ENCODE measurements around the gene PLCB1.

Gene PLCB1

DNA sequence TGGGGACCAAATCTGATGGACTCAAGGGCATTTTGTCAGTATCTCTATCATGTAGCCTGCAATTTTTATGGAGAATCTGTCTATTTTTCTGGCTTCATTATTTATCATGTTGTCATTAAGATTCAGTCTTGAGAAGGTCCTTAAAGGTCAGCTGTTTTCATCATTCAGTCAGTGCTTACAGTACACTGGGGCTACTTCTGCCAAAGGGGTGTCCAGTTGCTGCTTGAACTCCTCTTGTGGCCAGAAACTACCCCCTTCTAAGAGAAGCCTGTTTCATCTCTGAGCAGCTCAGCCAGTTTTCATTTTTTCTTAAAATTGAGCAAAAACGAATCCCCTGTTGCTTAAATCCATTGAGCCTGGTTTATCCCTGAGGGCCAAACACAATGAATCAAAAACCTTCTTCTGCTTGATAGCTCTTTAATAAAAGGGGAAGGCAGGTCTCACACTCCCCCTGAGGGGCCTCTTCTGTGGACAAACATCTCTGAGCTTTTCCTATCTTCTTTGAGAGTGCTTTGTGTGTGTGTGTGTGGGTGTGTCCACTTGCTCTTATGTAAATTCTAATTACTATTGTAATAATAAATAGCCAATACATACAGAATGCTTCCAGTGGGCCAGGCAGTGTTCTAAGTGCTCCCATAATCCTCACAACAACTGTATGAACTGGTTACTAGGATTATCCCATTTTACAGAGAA, 172.2 kb downstream of the PLCB1 start:
- no peak for FAIRE-seq

- no peak for FAIRE-seq
These were observed 173.4 kb downstream of the PLCB1 start for GRCh38 chr20:8305449-8305978.

DNA sequence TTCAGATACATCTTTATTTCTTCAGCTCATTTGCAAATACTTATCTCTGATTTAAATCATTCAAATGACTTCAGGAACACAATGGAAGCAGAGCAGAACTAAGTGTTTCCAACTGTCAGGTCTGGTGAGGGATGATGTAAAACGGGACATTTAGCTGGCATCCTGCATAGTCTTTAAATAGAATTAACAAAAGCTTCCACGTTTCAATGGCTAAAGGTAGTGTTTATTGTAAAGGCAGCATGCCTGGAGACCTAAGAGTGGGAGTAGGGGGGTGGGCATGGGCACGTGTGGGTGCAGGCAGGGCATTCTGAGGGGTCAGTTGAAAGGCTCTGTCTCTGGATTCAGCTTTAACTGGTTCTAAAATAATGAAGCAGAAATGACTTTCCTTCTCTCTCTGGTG, 174.9 kb downstream of the PLCB1 start:
- no peak for FAIRE-seq

- no peak for FAIRE-seq
These were observed 177.6 kb downstream of the PLCB1 start for GRCh38 chr20:8309634-8310033.

- FAIRE-seq = no peak
These were observed 178.6 kb downstream of the PLCB1 start for GRCh38 chr20:8310618-8311017.

- no peak for FAIRE-seq
These were observed 181.0 kb downstream of the PLCB1 start for GRCh38 chr20:8313073-8313472.

DNA sequence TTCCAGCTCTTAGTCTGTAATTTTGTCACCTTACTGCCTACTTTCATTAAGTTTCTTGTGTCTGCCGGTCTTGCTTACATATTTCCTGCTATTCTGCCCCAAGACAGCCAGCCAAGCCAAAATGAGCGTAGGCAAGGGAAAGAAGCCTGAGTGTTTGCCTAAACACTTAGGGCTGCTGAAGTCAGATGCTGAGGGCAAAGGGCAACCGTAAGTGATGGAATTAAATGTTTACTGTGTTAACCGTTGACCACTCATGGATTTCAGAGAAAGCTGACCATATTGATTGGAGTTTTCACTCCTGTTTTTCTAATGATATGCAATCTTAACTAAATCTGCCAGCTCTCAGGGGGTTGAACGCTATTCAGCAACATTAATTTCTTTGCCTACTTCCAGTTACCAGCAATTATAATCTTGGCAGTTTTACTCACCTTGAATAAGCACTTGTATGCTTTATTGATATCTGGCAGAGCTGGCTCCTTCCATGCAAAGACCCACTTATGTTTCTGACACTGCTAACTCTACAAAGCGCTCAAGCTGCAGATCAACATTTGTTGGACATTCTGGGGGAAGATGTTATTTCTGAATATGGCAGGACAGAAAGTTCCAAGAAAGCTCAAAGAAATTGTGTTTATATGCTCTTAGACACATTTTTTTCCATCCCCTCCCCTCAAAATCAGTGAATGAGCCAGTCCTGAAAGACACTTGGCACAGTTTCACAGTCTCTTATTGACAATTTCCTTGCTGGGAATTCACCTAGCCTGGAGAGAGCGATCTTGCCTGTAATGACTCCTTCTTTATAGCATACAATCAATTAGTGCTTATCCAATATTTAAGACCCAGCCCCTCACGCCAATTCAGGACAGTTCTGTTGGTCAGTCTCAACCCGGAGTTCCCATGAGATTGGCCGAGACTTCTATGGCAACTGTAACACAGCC, 183.8 kb downstream of the PLCB1 start:
- no peak for FAIRE-seq

DNA sequence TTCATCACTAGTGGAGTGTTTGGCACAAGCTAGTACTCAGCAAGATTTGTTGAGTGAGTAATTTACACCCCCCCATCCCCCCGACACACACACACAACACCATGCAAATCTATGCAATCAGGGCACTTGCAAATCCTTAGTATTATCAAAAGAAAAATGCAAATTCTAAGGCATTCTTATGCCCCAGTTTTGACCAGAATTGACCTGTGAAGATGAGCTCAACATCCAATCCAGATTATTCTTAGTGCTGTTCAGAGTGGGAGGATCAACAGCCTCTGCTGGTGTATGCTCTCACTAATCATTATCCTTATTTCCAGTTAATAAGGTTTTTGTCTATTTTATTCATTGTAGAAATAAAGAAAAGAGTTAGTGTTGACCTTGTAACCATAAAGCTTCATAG, 185.4 kb downstream of the PLCB1 start:
- no peak for FAIRE-seq

DNA sequence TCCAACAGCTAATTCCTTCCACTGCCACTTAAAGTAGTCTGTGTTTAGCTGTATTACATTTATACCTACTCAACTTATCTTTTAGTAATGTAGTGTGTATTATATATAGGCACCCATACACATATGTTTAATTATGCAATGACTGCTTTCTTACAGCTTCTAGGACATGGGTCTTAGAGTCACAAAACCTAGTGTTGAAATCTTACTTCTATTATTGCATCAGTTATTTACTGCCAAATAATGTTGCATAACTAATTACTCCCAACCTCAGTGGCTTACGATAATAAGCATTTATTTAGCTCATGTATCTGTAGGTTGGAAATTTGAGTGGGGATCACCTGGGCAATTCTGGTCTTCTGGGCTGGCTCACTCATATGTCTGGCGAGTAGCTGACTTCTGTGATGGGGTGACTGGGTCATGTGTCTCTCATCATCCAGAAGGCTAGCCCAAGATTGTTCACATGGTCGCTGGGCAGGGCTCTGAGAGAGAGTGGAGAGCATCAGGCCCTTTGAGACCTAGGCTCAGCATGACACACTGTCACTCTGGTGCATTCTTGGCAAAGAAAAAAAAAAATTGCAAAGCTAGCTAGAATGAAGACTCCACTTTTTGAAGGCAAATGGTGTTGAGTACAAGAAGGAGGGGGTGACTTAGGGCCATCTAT, 187.0 kb downstream of the PLCB1 start:
- no peak for FAIRE-seq

- no peak for FAIRE-seq
These were observed 188.2 kb downstream of the PLCB1 start for GRCh38 chr20:8320306-8320705.

DNA sequence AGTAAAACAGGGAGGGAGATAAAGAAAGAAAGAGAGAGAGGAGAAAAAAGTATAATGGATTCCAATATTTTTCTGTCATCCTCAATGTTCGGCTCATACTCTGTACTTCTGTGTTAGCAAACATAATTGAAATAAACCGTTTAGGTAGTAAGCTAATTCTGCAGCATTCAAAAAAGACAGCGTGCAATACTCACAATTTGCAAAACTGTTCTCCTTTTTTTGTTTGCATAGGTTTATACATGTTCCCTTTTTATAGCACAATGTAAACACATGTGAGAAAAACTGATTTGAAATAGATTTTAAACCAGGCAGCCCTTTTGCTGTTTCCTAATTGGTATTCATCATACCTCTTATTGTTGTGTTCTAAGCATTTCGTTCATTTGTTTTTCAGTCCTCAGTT, 188.9 kb downstream of the PLCB1 start:
- FAIRE-seq = no peak

- FAIRE-seq = no peak
These were observed 190.7 kb downstream of the PLCB1 start for GRCh38 chr20:8322662-8323217.

GRCh38 chr20:8326191-8326590, 194.1 kb downstream of the PLCB1 start:
- FAIRE-seq = no peak

GRCh38 chr20:8326899-8327298, 194.8 kb downstream of the PLCB1 start:
- FAIRE-seq = no peak

DNA sequence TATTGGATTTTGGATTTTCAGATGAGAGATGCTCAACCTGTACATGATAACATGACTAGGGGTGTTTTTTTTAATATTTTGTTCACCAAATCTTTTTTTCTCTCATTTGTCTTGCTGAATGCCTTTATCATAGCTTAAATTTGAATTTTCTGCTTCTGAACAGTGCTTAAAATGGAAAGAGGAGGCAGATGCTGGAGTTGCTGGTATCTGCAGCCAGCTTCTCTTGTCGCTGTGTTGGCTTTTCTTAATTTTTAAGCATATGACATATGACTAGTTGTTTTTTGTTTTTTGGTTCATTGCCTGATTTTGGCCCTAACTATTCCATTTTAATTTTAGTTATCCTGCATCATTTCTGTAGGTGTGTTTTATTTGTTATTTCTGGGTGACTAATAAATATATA, 196.1 kb downstream of the PLCB1 start:
- no peak for FAIRE-seq

DNA sequence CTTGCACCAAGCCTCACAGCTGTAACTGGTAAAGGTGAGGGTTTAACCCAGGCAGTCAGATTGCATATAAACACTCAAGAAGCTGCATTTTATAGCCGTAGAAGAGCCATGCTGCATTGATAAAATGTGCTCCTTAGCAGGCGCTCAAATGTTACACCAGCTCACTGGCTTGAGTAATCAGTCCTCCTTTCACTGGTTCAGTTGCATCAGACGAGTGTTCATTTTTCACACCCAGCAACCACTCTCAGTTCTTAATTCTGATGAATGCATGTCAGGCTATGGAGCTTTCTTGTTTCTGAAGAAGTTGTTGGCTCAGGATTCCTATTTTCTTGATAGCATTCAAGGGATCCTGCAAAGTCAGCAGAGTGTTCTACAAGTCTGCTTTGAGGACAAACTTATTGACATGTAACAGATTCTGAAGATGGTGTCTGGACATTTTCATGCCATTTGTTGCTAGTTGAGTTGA, 198.3 kb downstream of the PLCB1 start:
- FAIRE-seq = no peak

DNA sequence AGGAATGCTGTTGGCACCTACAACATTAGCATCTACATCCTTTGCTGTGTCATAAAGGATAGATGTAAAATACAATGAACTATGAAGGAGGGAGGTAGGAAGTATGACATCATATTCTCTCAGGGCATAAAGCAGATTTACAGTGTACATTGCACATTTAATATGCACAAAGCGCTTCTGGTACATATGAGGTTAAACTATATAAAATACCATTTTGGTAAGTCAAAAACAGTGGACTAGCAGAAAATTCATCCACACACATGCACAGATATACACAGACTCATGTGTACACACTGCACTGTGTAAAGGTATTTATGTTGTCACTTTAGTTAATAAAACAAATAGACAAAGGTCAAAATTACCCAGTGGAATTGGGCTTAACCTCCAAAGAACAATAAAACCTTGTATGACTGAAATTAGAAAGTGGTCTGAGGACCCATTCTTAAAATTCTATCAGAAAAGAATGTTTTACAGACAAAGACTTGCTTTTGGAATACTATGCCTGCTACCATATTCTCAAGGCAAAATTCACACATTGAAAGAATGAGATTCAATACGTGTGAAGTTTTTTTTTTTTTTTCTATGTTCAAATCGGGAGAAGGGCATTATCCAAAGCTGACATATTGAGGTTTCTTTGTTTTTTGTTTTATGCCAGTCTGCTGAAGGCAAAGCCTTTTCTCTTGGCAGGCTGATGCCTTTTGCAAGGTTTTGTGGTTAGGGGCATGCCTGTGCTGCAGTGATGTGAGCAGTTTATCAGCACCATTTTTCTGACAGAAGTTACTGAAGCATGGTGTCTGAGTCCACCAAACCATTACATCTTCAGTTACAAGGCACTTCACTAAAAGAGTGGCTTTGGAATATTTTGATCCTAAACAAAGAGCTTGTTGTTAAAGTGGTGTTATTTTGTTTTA, 199.0 kb downstream of the PLCB1 start:
- FAIRE-seq = no peak

GRCh38 chr20:8331740-8332412, 199.8 kb downstream of the PLCB1 start:
- no peak for FAIRE-seq

DNA sequence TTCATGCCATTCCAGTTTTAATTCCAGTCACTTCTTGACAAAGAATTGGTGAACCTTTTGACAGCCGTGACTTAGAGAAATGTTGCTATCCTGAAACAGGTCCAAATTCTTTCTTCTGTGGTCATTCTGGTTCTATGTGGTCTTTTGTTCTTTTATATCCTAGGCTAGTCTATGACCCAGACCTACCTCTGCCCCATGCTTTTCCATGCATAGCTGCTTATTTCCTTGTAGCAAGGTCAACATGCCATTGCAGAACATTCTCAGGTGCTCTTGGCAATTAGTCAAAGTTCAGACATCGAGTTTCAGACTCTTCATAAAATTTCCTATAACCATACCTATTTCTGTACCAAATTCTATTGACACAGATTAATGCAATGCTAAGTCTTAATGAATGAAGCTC, 202.6 kb downstream of the PLCB1 start:
- no peak for FAIRE-seq

- FAIRE-seq = no peak
These were observed 203.0 kb downstream of the PLCB1 start for GRCh38 chr20:8335059-8335458.

DNA sequence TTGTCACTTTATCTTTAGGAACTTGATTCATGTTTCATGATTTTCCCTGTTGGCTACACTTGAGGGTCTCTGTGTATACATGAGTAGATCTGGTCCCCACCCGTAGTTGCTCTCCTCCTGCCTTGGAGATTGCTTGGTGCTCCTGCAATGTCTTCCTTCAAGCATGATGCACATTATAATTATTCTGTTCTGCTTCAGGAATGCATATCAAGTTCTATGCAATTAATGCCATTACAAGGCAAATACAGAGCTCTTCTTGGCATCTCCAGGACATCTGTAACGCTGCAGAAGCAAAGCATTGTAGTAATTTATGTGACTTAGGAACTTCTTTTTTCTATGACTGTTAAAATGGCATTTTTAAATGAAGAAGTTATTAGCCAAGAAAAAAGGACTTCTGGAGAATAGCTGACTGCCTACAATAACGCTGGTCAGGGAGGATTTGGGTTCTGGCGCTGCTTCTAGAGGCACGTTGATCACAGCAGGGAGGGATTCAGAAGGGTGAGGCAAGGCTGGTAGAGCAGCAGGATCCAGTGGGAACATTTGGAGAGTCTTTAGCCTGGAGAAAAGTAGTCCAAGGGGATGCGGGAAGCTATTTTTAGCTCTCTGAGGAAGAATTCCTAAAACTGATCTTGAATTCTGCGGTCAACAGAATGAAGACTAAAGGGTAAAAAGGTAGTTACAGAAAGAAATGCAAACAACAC, 203.6 kb downstream of the PLCB1 start:
- FAIRE-seq = no peak
